ENCODE data around the gene KIAA0040.

GRCh38 chr1:175154629-175155472 is 37.7 kb downstream of the KIAA0040 start:
- TF ChIP-seq CTCF (IDR thresholded peaks at IDR 0.05) (peak; percentile 72 to 91 (median 84)), POLR2A (IDR thresholded peaks at IDR 0.05) (no peak), POLR2AphosphoS5 (IDR thresholded peaks at IDR 0.05) (peak in 1 of 2 donors; percentile 26), EP300 (IDR thresholded peaks at IDR 0.05) (no peak)
